HepG2 (cell line): ENCODE measurements around the gene GJB5. TPM values are rescaled to one million over a fixed set of nuclear protein-coding genes. Genes with fewer than 3 reads are reported as not detected.

Experiments
- ATAC-seq: fragments of 200-7000 bp; cut with Tn5 transposase; 3 replicates; pipeline ENCODE4 v1.9.1; 2020; ENCODE audit warnings: mild to moderate bottlenecking, moderate library complexity
- BruUV-seq: library from RNA; stranded (reverse); fragments of 400-500 nt; replicated peaks from 2 replicates; lab custom pipeline; 2021; lab: Mats Ljungman, UMichigan
- CTCF ChIA-PET: fragments of 300-600 bp; formaldehyde crosslinking; extraction: SDS; loops from one replicate; lab custom pipeline; 2021; ENCODE audit warnings: low total read pairs, inconsistent platforms, low intra/inter-chr PET ratio; lab: Yijun Ruan, JAX
- POLR2A ChIA-PET: fragments of 350-600 bp; sonication (Branson Sonifier 250); formaldehyde crosslinking; loops from one replicate; lab custom pipeline; 2020; ENCODE audit warnings: antibody characterized with exemption, inconsistent platforms; lab: Yijun Ruan, JAX
- DNase-seq: peaks from one replicate; pipeline ENCODE4 v3.0.0-alpha.2; 2015; ENCODE audit warnings: low spot score
- FAIRE-seq: peaks from 3 replicates; lab custom pipeline; 2011; peaks lifted over from hg19 to GRCh38; lab: Jason Lieb, UNC
- H2AFZ ChIP-seq: one replicate; pipeline ENCODE4 v1.6.1; 2011; ENCODE audit warnings: low read length, inconsistent platforms
- H3K27ac ChIP-seq: fragments of 300-600 bp; 3 replicates; pipeline ENCODE4 v1.8.0; 2011; ENCODE audit warnings: mixed run types, mild to moderate bottlenecking, mixed read lengths, low read length, inconsistent platforms; ENCODE audit not compliant: insufficient read depth; ENCODE audit errors: extremely low read length
- H3K27me3 ChIP-seq, 2 experiments: fragments of 200-600 bp in 1 of 2; 2 replicates in 1 of 2; 3 replicates in 1 of 2; pipeline versions ENCODE4 v1.6.0 to v1.8.0; 2011; ENCODE audit warnings: low read length in 2 of 2, mild to moderate bottlenecking in 2 of 2, moderate library complexity in 2 of 2, inconsistent platforms in 1 of 2; ENCODE audit not compliant: insufficient read depth in 2 of 2, control insufficient read depth in 1 of 2
- H3K36me3 ChIP-seq, 2 experiments: fragments of 200-600 bp in 1 of 2; replicated peaks in 1 of 2; 2 replicates in 1 of 2; 3 replicates in 1 of 2; pipeline versions ENCODE4 v1.5.1 to v1.8.0; 2011; ENCODE audit warnings: low read length in 2 of 2, inconsistent platforms in 1 of 2; ENCODE audit not compliant: insufficient read depth in 2 of 2, control insufficient read depth in 1 of 2
- H3K4me1 ChIP-seq: 2 replicates; pipeline ENCODE4 v1.5.1; 2012; ENCODE audit warnings: low read length, inconsistent platforms; ENCODE audit not compliant: insufficient read depth
- H3K4me2 ChIP-seq: 2 replicates; pipeline ENCODE4 v1.6.0; 2011; ENCODE audit warnings: low read depth, low read length, inconsistent platforms
- H3K4me3 ChIP-seq, 3 experiments: fragments of 200-600 bp in 1 of 3; sonication (generic), shearing (Covaris generic) in 1 of 3; replicated peaks in 1 of 3; 2 replicates each; pipeline ENCODE4 v1.5.1; 2011 to 2016; ENCODE audit warnings: low read length in 3 of 3, inconsistent platforms in 2 of 3, low read depth in 2 of 3, mild to moderate bottlenecking in 2 of 3, control low read depth in 1 of 3, mixed read lengths in 1 of 3; ENCODE audit not compliant: insufficient read depth in 1 of 3
- H3K79me2 ChIP-seq: one replicate; pipeline ENCODE4 v1.6.1; 2011; ENCODE audit warnings: low read length, inconsistent platforms; ENCODE audit not compliant: insufficient read depth
- H3K9ac ChIP-seq: 2 replicates; pipeline ENCODE4 v1.6.0; 2011; ENCODE audit warnings: mild to moderate bottlenecking, low read depth, low read length, inconsistent platforms; ENCODE audit not compliant: insufficient read depth
- H3K9me3 ChIP-seq: 2 replicates; pipeline ENCODE4 v1.5.1; 2012; ENCODE audit warnings: mild to moderate bottlenecking, low read length
- H4K20me1 ChIP-seq: 2 replicates; pipeline ENCODE4 v1.6.0; 2011; ENCODE audit warnings: inconsistent platforms, mild to moderate bottlenecking, low read length, moderate library complexity; ENCODE audit not compliant: insufficient read depth
- SRSF4 ChIP-seq: fragments of 200-400 bp; formaldehyde crosslinking; IDR thresholded peaks from one replicate; pipeline ENCODE4 v1.6.1; 2018; ENCODE audit warnings: mild to moderate bottlenecking, low read depth, low read length, moderate library complexity; ENCODE audit not compliant: poor library complexity, severe bottlenecking
- ZNF660 ChIP-seq: sonication (generic); formaldehyde crosslinking; IDR thresholded peaks from 2 replicates; pipeline ENCODE4 v1.5.1; 2020; ENCODE audit warnings: mild to moderate bottlenecking, low read depth, missing genetic modification reagents, borderline replicate concordance
- WGBS: methylation state at CpG from one replicate; pipeline ENCODE4 v1.1.6; 2017; ENCODE audit warnings: low lambda C conversion rate; 5-methylcytosine and 5-hydroxymethylcytosine counted together
- in situ Hi-C: cut with HindIII; loops from 2 replicates; pipeline ENCODE4 v1.10.0; 2017; ENCODE audit warnings: low pct_unique_long_range_greater_than_20kb; ENCODE audit not compliant: extremely low pct_ligation_motif_present
- intact Hi-C: fragments of 100-400 bp; cut with micrococcal nuclease; formaldehyde crosslinking; loops from one replicate; pipeline ENCODE4 v1.10.0; 2022; ENCODE audit not compliant: unreplicated experiment
- polyA plus RNA-seq, 8 experiments: library from polyadenylated mRNA; depleted of rRNA in 3 of 8; stranded (reverse) in 7 of 8; unstranded in 1 of 8; fragments of >200 nt; fragmentation: Illumina TruSeq in 4 of 8; extraction: Trizol in 4 of 8; gene quantifications; 2 replicates each; pipeline versions ENCODE4 v1.2.1 to v1.2.3, GENCODE V29; 2011 to 2016; ENCODE audit warnings: low read depth in 4 of 8, missing spikeins in 1 of 8, mixed read lengths in 1 of 8; ENCODE audit not compliant: insufficient read depth in 1 of 8
- total RNA-seq, 5 experiments: library from RNA; depleted of rRNA; stranded (reverse); fragments of >200 nt; fragmentation: Illumina TruSeq; extraction: Trizol; gene quantifications; 2 replicates each; pipeline ENCODE4 v1.2.3, GENCODE V29; 2016; ENCODE audit warnings: low read depth in 1 of 5
- TF ChIP-seq, protein P1 (sequence below): sonication (generic); formaldehyde crosslinking; IDR thresholded peaks from 2 replicates; pipeline ENCODE4 v1.5.0; 2020; ENCODE audit warnings: missing genetic modification reagents
- TF ChIP-seq, protein P2 (sequence below): sonication (generic); formaldehyde crosslinking; IDR thresholded peaks from 2 replicates; pipeline ENCODE4 v1.5.0; 2020; ENCODE audit warnings: mild to moderate bottlenecking, missing genetic modification reagents

Gene GJB5
- total and polyA plus RNA-seq, 2 of the 13 experiments (the other 11 are each of a cell fraction or from before 2014, with no cell fraction given): not detected

DNA sequence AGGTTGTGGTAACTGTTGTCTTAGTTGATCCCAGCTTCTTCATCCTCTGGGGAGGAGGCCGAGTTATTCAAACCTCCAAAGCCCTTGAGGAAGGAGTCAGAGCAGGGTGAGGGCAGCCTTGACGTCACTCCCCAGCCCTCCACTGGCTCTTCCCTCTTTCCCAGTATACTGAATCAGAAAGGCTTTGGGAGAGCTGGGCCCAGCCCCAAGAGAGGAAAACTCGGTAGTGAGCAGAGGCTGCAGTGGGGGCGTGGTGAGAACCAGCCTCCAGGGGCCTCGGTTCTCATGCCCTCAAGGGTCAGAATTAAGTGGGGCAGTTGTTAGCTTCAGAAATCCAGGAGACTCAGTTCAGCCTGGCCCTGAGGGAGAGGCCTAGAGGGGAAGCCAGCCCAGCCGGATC, 36.1 kb downstream of the GJB5 start:
- H3K27ac ChIP-seq: no peak overlapping the region
- H3K9ac ChIP-seq: no peak overlapping the region
- H3K4me3 ChIP-seq: no peak overlapping the region
- no peaks in the 10 kb centered on the region for H3K4me1 ChIP-seq
- H3K9me3 ChIP-seq: no peaks in the 10 kb centered on the region
- no peak for DNase-seq
- in situ Hi-C loops (no loop called here), intact Hi-C loops (no loop called here)
- peaks cover 0 to 36% of the 10 kb centered on the region in 2 experiments; a peak in 4 of 5 replicates for H3K27me3 ChIP-seq
- TF ChIP-seq SRSF4: no peak
- TF ChIP-seq, protein P1, sequence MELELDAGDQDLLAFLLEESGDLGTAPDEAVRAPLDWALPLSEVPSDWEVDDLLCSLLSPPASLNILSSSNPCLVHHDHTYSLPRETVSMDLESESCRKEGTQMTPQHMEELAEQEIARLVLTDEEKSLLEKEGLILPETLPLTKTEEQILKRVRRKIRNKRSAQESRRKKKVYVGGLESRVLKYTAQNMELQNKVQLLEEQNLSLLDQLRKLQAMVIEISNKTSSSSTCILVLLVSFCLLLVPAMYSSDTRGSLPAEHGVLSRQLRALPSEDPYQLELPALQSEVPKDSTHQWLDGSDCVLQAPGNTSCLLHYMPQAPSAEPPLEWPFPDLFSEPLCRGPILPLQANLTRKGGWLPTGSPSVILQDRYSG: no peak
- TF ChIP-seq, all 625 proteins: peak for 0
- 18% methylated on average over 4 of the region's 6 CpGs for WGBS
- H4K20me1 ChIP-seq: no peaks in the 10 kb centered on the region
- no TSS peak for BruUV-seq
- FAIRE-seq: no peak
- H2AFZ ChIP-seq: no peak overlapping the region
- H3K79me2 ChIP-seq: no peaks in the 10 kb centered on the region
- no peaks in the 10 kb centered on the region for H3K36me3 ChIP-seq
- H3K4me2 ChIP-seq: no peak overlapping the region
- no peak for ATAC-seq
- ChIA-PET POLR2A (no interaction called here), CTCF (no interaction called here)

DNA sequence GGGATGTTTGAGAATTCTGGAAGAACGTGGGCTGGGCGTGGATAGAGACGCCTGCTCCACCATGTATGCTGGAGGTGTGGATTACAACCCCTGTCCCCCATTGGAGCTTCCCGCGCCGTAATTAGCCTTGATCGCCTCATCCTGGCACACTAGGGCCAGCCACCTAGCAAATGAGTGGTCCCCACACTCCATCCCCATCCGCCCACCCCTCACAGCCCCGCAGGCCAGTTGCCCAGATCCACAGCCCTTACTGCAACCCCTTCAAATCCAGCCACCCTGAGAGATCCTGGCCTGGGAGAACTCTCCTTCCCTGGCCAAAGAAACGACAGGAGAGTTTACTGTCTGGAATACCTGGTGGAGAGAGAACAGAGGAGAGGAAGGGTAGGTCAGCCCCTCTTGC, 37.6 kb downstream of the GJB5 start:
- no peak for DNase-seq
- Histone ChIP-seq H3K79me2 (no peaks in the 10 kb centered on the region), H3K27ac (no peak overlapping the region), H3K9ac (no peak overlapping the region), H3K4me2 (no peak overlapping the region), H3K4me3 (no peak overlapping the region), H3K4me1 (no peaks in the 10 kb centered on the region), H3K9me3 (no peaks in the 10 kb centered on the region), H4K20me1 (no peaks in the 10 kb centered on the region), H3K27me3 (peaks cover 1 to 36% of the 10 kb centered on the region in 2 experiments; a peak in 4 of 5 replicates), H3K36me3 (no peaks in the 10 kb centered on the region), H2AFZ (no peak overlapping the region)
- ATAC-seq: no peak
- BruUV-seq: no TSS peak
- CTCF ChIA-PET: no interaction called here
- WGBS: 53% methylated on average over 8 of the region's 10 CpGs
- intact Hi-C loops (no loop called here), in situ Hi-C loops (no loop called here)
- FAIRE-seq: no peak
- POLR2A ChIA-PET: no interaction called here
- TF ChIP-seq, protein P2, sequence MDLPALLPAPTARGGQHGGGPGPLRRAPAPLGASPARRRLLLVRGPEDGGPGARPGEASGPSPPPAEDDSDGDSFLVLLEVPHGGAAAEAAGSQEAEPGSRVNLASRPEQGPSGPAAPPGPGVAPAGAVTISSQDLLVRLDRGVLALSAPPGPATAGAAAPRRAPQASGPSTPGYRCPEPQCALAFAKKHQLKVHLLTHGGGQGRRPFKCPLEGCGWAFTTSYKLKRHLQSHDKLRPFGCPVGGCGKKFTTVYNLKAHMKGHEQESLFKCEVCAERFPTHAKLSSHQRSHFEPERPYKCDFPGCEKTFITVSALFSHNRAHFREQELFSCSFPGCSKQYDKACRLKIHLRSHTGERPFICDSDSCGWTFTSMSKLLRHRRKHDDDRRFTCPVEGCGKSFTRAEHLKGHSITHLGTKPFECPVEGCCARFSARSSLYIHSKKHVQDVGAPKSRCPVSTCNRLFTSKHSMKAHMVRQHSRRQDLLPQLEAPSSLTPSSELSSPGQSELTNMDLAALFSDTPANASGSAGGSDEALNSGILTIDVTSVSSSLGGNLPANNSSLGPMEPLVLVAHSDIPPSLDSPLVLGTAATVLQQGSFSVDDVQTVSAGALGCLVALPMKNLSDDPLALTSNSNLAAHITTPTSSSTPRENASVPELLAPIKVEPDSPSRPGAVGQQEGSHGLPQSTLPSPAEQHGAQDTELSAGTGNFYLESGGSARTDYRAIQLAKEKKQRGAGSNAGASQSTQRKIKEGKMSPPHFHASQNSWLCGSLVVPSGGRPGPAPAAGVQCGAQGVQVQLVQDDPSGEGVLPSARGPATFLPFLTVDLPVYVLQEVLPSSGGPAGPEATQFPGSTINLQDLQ (CRISPR knock-in tag): no peak
- no peak for TF ChIP-seq ZNF660 (CRISPR knock-in tag)
